Gastrocnemius medialis (tissue), 4 donors: ENCODE results near the gene SLC25A21.

Experiments used
- CTCF ChIP-seq, 5 experiments: fragments of 450-650 bp in 3 of 5; fragments of 200-600 bp in 2 of 5; sonication (generic) in 2 of 5; IDR thresholded peaks in 4 of 5; conservative IDR thresholded peaks in 1 of 5; 1 replicate in 4 of 5; 2 replicates in 1 of 5; pipeline ENCODE4 v1.5.1; 2016 to 2019; ENCODE audit warnings: antibody characterized with exemption in 5 of 5, mild to moderate bottlenecking in 3 of 5, moderate library complexity in 3 of 5
- POLR2A ChIP-seq, 2 donors: fragments of 450-650 bp; IDR thresholded peaks; one replicate each; pipeline ENCODE4 v1.6.1; 2017; ENCODE audit warnings: antibody characterized with exemption in 2 of 2, mild to moderate bottlenecking in 2 of 2, moderate library complexity in 2 of 2

DNA sequence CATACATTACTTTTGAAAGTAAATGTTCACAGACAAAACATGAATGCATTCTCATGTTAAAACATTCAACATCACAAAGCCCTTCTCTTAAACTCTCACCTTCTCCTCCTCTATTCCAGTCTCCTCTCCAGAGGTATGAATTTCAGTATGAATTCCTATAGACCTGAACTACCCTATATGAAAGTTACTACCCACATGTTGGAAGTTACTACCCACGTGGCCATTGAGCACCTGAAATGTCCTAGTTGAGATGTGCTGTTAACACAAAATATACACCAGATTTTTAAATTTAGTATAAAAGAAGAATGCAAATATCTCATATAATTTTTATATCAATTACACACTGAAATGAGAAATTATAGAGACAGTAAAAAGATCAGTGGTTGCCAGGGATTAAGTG, 450.5 kb downstream of the SLC25A21 start:
- TF ChIP-seq CTCF (IDR thresholded peaks at IDR 0.05 in 4 of 5, conservative IDR thresholded peaks at IDR 0.05 in 1 of 5) = no peak
- no peak for TF ChIP-seq POLR2A (IDR thresholded peaks at IDR 0.05)
